OCI-LY7 (cell line): ENCODE data around the gene FASTK. TPM values are rescaled to one million over a fixed set of nuclear protein-coding genes. Genes with fewer than 3 reads are reported as not detected.

Experiments used
- BruUV-seq: library from RNA; stranded (reverse); fragments of 400-500 nt; replicated peaks from 2 replicates; lab custom pipeline; 2021; lab: Mats Ljungman, UMichigan
- CTCF ChIA-PET: fragments of 300-600 bp; sonication (Branson Sonifier 250); formaldehyde crosslinking; loops from one replicate; lab custom pipeline; 2022; ENCODE audit warnings: antibody characterized with exemption; ENCODE audit not compliant: unreplicated experiment; lab: Charles Lee
- POLR2A ChIA-PET: fragments of 300-600 bp; sonication (Branson Sonifier 250); formaldehyde crosslinking; loops from one replicate; lab custom pipeline; 2022; ENCODE audit warnings: antibody characterized with exemption; lab: Charles Lee
- DNase-seq: peaks from one replicate; pipeline ENCODE4 v3.0.0-alpha.2; 2015; ENCODE audit warnings: low spot score
- H2AFZ ChIP-seq: fragments of 200-600 bp; sonication (generic), shearing (Covaris generic); 2 replicates; pipeline ENCODE4 v1.6.1; 2014; ENCODE audit warnings: mild to moderate bottlenecking, antibody characterized with exemption, low read length, moderate library complexity
- H3K27ac ChIP-seq: fragments of 200-600 bp; sonication (generic); 2 replicates; pipeline ENCODE4 v1.5.1; 2014; ENCODE audit warnings: mixed run types, low read depth, mild to moderate bottlenecking, moderate library complexity, low read length, inconsistent platforms; ENCODE audit not compliant: poor library complexity, severe bottlenecking
- H3K36me3 ChIP-seq: fragments of 200-600 bp; sonication (generic); 2 replicates; pipeline ENCODE4 v1.6.1; 2014; ENCODE audit warnings: mild to moderate bottlenecking, antibody characterized with exemption, low read length, moderate library complexity, mixed read lengths; ENCODE audit not compliant: insufficient read depth
- H3K4me1 ChIP-seq: fragments of 200-600 bp; sonication (generic); 2 replicates; pipeline ENCODE4 v1.5.1; 2014; ENCODE audit warnings: mild to moderate bottlenecking, low read length; ENCODE audit not compliant: insufficient read depth, poor library complexity, severe bottlenecking
- H3K4me2 ChIP-seq: fragments of 200-600 bp; sonication (generic); 2 replicates; pipeline ENCODE4 v1.6.1; 2014; ENCODE audit warnings: mild to moderate bottlenecking, low read length
- H3K4me3 ChIP-seq: fragments of 200-600 bp; sonication (generic); 2 replicates; pipeline ENCODE4 v1.5.1; 2014; ENCODE audit warnings: mild to moderate bottlenecking, low read depth, low read length; ENCODE audit not compliant: poor library complexity, severe bottlenecking
- H3K79me2 ChIP-seq: fragments of 200-600 bp; sonication (generic); 2 replicates; pipeline ENCODE4 v1.6.1; 2016; ENCODE audit warnings: low read depth, mild to moderate bottlenecking, low read length, moderate library complexity, mixed read lengths; ENCODE audit not compliant: insufficient read depth
- H3K9me2 ChIP-seq: fragments of 200-600 bp; sonication (generic); 2 replicates; pipeline ENCODE4 v1.6.1; 2016; ENCODE audit warnings: mild to moderate bottlenecking, low read length, mixed read lengths; ENCODE audit not compliant: insufficient read depth
- H3K9me3 ChIP-seq: fragments of 200-600 bp; sonication (generic); 2 replicates; pipeline ENCODE4 v1.6.1; 2014; ENCODE audit warnings: mild to moderate bottlenecking, mixed run types, low read length, mixed read lengths
- H4K20me1 ChIP-seq: fragments of 200-600 bp; sonication (generic); 2 replicates; pipeline ENCODE4 v1.6.1; 2014; ENCODE audit warnings: mild to moderate bottlenecking, antibody characterized with exemption, low read length, moderate library complexity, mixed read lengths; ENCODE audit not compliant: insufficient read depth
- CTCF ChIP-seq: fragments of 200-600 bp; sonication (generic); conservative IDR thresholded peaks from 2 replicates; pipeline ENCODE4 v1.5.1; 2014; ENCODE audit warnings: mild to moderate bottlenecking, antibody characterized with exemption, low read length, moderate library complexity, mixed read lengths
- EZH2phosphoT487 ChIP-seq: fragments of 200-600 bp; sonication (generic); IDR thresholded peaks from 2 replicates; pipeline ENCODE4 v1.6.1; 2018; ENCODE audit warnings: low read depth, borderline replicate concordance, mild to moderate bottlenecking, mixed run types, antibody characterized with exemption, low read length, moderate library complexity, mixed read lengths
- intact Hi-C: fragments of 100-400 bp; cut with micrococcal nuclease; formaldehyde crosslinking; loops from one replicate; pipeline ENCODE4 v1.10.0; 2022; ENCODE audit not compliant: unreplicated experiment
- total RNA-seq, 2 experiments: library from RNA; depleted of rRNA in 1 of 2; stranded (reverse); fragments of >200 nt in 1 of 2; shearing (Covaris generic) in 1 of 2; gene quantifications; 2 replicates each; pipeline ENCODE4 v1.2.3, GENCODE V29; 2014 to 2022

FASTK gene
- total RNA-seq, 2 experiments from 2014 or later = 90.5 to 118 TPM

GRCh38 chr7:151082141-151083070 is 1.8 kb upstream of the FASTK start:
- peaks cover 26% of the 10 kb centered on the region for H3K36me3 ChIP-seq
- no TSS peak for BruUV-seq
- peak overlapping the region; percentile 72 for H3K27ac ChIP-seq
- no peaks in the 10 kb centered on the region for H4K20me1 ChIP-seq
- peak overlapping the region; percentile 100 for H3K4me2 ChIP-seq
- TF ChIP-seq CTCF = no peak
- no peak for TF ChIP-seq EZH2phosphoT487
- H3K4me3 ChIP-seq = peak overlapping the region; percentile 91
- H2AFZ ChIP-seq = peak overlapping the region; percentile 66; the same call in 1 of the 2 replicates
- H3K9me2 ChIP-seq = no peaks in the 10 kb centered on the region
- CTCF ChIA-PET = interaction anchor here (1.1 kb wide), 1 partner anchor 11 kb away, joined by 3 read pairs; no protein-coding TSS in a partner anchor
- peaks cover 28% of the 10 kb centered on the region for H3K79me2 ChIP-seq
- no peaks in the 10 kb centered on the region for H3K9me3 ChIP-seq
- intact Hi-C loops = loop anchor here (5.0 to 10.0 kb wide), 3 partner anchors 108 to 188 kb away; partner anchors contain the start of genes ABCF2 and KCNH2
- DNase-seq = no peak
- H3K4me1 ChIP-seq = peaks cover 57% of the 10 kb centered on the region
- POLR2A ChIA-PET = no interaction called here

- Histone ChIP-seq H3K79me2 (peaks cover 28% of the 10 kb centered on the region), H4K20me1 (no peaks in the 10 kb centered on the region), H3K27ac (peak overlapping the region; percentile 72), H3K4me3 (peak overlapping the region; percentile 91), H3K36me3 (peaks cover 35% of the 10 kb centered on the region), H3K4me2 (peak overlapping the region; percentile 100), H2AFZ (no peak overlapping the region), H3K9me3 (no peaks in the 10 kb centered on the region), H3K4me1 (peaks cover 57% of the 10 kb centered on the region), H3K9me2 (no peaks in the 10 kb centered on the region)
- ChIA-PET POLR2A (interaction anchor here (0.5 kb wide), 1 partner anchor 129 kb away, joined by 3 read pairs; no protein-coding TSS in a partner anchor), CTCF (interaction anchor here (0.6 kb wide), 1 partner anchor 19 kb away, joined by 3 read pairs; no protein-coding TSS in a partner anchor)
- intact Hi-C loops = loop anchor here (2.0 to 10.0 kb wide), 4 partner anchors 53 to 187 kb away; partner anchors contain the start of genes ABCB8, ABCF2 and KCNH2
- no peak for TF ChIP-seq CTCF
- no peak for TF ChIP-seq EZH2phosphoT487
- no peak for DNase-seq
- BruUV-seq = TSS peak; percentile 37
These were observed 827 bp upstream of the FASTK start for GRCh38 chr7:151081170-151082101.
